ENCODE measurements around the gene SLC6A4.
"Not testable (repeated sequence)": the region's sequence is repeated elsewhere in the genome, so short reads cannot be mapped to it uniquely, and the experiment has no call there.

The SLC6A4 gene

GRCh38 chr17:30176855-30177254, 58.6 kb downstream of the SLC6A4 start:
- no peak for DNase-seq (ENCODE audit: low read depth in 2 of 2, low spot score in 1 of 2)

GRCh38 chr17:30174556-30174955, 60.9 kb downstream of the SLC6A4 start:
- DNase-seq (ENCODE audit: low read depth in 2 of 2, low spot score in 1 of 2): no peak

- no peak for DNase-seq (ENCODE audit: low read depth in 2 of 2, low spot score in 1 of 2)
These were observed 61.8 kb downstream of the SLC6A4 start for GRCh38 chr17:30173649-30174048.

GRCh38 chr17:30172560-30172959, 62.9 kb downstream of the SLC6A4 start:
- DNase-seq (ENCODE audit: low read depth in 2 of 2, low spot score in 1 of 2): no peak

- no peak for DNase-seq (ENCODE audit: low read depth in 2 of 2, low spot score in 1 of 2)
These were observed 65.0 kb downstream of the SLC6A4 start for GRCh38 chr17:30170415-30170987.

- no peak for DNase-seq (ENCODE audit: low read depth in 2 of 2, low spot score in 1 of 2)
These were observed 69.5 kb downstream of the SLC6A4 start for GRCh38 chr17:30165960-30166359.

- DNase-seq (ENCODE audit: low read depth in 2 of 2, low spot score in 1 of 2): no peak
These were observed 70.3 kb downstream of the SLC6A4 start for GRCh38 chr17:30165147-30165546.

- DNase-seq (ENCODE audit: low read depth in 2 of 2, low spot score in 1 of 2): no peak
These were observed 71.0 kb downstream of the SLC6A4 start for GRCh38 chr17:30164531-30164930.

- DNase-seq (ENCODE audit: low read depth in 2 of 2, low spot score in 1 of 2): no peak
These were observed 73.9 kb downstream of the SLC6A4 start for GRCh38 chr17:30161601-30162000.

- DNase-seq (ENCODE audit: low read depth in 2 of 2, low spot score in 1 of 2): no peak
These were observed 74.9 kb downstream of the SLC6A4 start for GRCh38 chr17:30160419-30161172.

- DNase-seq (ENCODE audit: low read depth in 2 of 2, low spot score in 1 of 2): no peak
These were observed 76.4 kb downstream of the SLC6A4 start for GRCh38 chr17:30158896-30159625.

GRCh38 chr17:30155389-30155788, 80.1 kb downstream of the SLC6A4 start:
- no peak for DNase-seq (ENCODE audit: low read depth in 2 of 2, low spot score in 1 of 2)

GRCh38 chr17:30153463-30153862, 82.0 kb downstream of the SLC6A4 start:
- DNase-seq (ENCODE audit: low read depth in 2 of 2, low spot score in 1 of 2): no peak

- no peak for DNase-seq (ENCODE audit: low read depth in 2 of 2, low spot score in 1 of 2)
These were observed 84.0 kb downstream of the SLC6A4 start for GRCh38 chr17:30151471-30151870.

GRCh38 chr17:30148376-30148775, 87.1 kb downstream of the SLC6A4 start:
- DNase-seq (ENCODE audit: low read depth in 2 of 2, low spot score in 1 of 2): no peak

- not testable (repeated sequence) for DNase-seq (ENCODE audit: low read depth in 2 of 2, low spot score in 1 of 2)
These were observed 87.6 kb downstream of the SLC6A4 start for GRCh38 chr17:30147860-30148259.
